SK-N-SH (cell line): ENCODE data around the gene HIF3A. TPM values are rescaled to one million over a fixed set of nuclear protein-coding genes. Genes with fewer than 3 reads are reported as not detected.

Experiments used
- CTCF ChIA-PET: fragments of 300-600, 350-600 bp; formaldehyde crosslinking; extraction: SDS; loops from one replicate; lab custom pipeline; 2021; lab: Yijun Ruan, JAX
- POLR2A ChIA-PET: fragments of 350-600 bp; sonication (Branson Sonifier 250); formaldehyde crosslinking; extraction: SDS; loops from one replicate; lab custom pipeline; 2020; ENCODE audit warnings: antibody characterized with exemption, inconsistent platforms; lab: Yijun Ruan, JAX
- DNase-seq: peaks from one replicate; pipeline ENCODE4 v3.0.0; 2012
- H2AFZ ChIP-seq: fragments of 200-600 bp; sonication (generic); 2 replicates; pipeline ENCODE4 v1.8.1; 2016; ENCODE audit warnings: antibody characterized with exemption, mild to moderate bottlenecking, low read depth
- H3F3A ChIP-seq: fragments of 200-600 bp; sonication (generic); replicated peaks from 2 replicates; pipeline ENCODE3; 2016; ENCODE audit warnings: antibody characterized with exemption, mild to moderate bottlenecking; ENCODE audit not compliant: insufficient read depth
- H3K27ac ChIP-seq, 2 experiments: fragments of 200-500 bp in 1 of 2; fragments of 200-600 bp in 1 of 2; sonication (Bioruptor generic) in 1 of 2; sonication (generic), shearing (Covaris generic) in 1 of 2; 2 replicates each; pipeline versions ENCODE4 v1.5.1 to v1.6.1; 2014 to 2016; ENCODE audit warnings: low read depth in 2 of 2, inconsistent platforms in 1 of 2, low read length in 1 of 2, mild to moderate bottlenecking in 1 of 2, mixed read lengths in 1 of 2
- H3K27me3 ChIP-seq: fragments of 200-600 bp; sonication (generic), shearing (Covaris generic); 2 replicates; pipeline ENCODE4 v1.6.1; 2016; ENCODE audit warnings: mixed run types; ENCODE audit not compliant: insufficient read depth
- H3K36me3 ChIP-seq, 2 experiments: fragments of 200-500 bp in 1 of 2; fragments of 200-600 bp in 1 of 2; sonication (Bioruptor generic) in 1 of 2; sonication (generic) in 1 of 2; replicated peaks in 1 of 2; 2 replicates each; pipeline versions ENCODE3 to v1.5.1; 2014 to 2016; ENCODE audit warnings: low read length in 1 of 2, mild to moderate bottlenecking in 1 of 2; ENCODE audit not compliant: insufficient read depth in 2 of 2, control insufficient read depth in 1 of 2
- H3K4me1 ChIP-seq, 2 experiments: fragments of 200-500 bp in 1 of 2; fragments of 200-600 bp in 1 of 2; sonication (Bioruptor generic) in 1 of 2; sonication (generic), shearing (Covaris generic) in 1 of 2; 2 replicates each; pipeline versions ENCODE4 v1.5.1 to v1.6.1; 2014 to 2016; ENCODE audit warnings: low read depth in 1 of 2, low read length in 1 of 2, mixed run types in 1 of 2; ENCODE audit not compliant: insufficient read depth in 2 of 2, control insufficient read depth in 1 of 2
- H3K4me2 ChIP-seq: fragments of 200-600 bp; sonication (generic), shearing (Covaris generic); 2 replicates; pipeline ENCODE4 v1.6.1; 2017; ENCODE audit warnings: mixed run types
- H3K4me3 ChIP-seq, 2 experiments: fragments of 200-500 bp in 1 of 2; fragments of 200-600 bp in 1 of 2; sonication (Bioruptor generic) in 1 of 2; sonication (generic), shearing (Covaris generic) in 1 of 2; 2 replicates each; pipeline versions ENCODE4 v1.5.1 to v1.8.1; 2014 to 2016; ENCODE audit warnings: low read depth in 2 of 2, inconsistent platforms in 1 of 2, low read length in 1 of 2, mild to moderate bottlenecking in 1 of 2, mixed read lengths in 1 of 2, moderate library complexity in 1 of 2
- H3K79me2 ChIP-seq: fragments of 200-600 bp; sonication (generic); 2 replicates; pipeline ENCODE4 v1.8.1; 2017; ENCODE audit warnings: mild to moderate bottlenecking; ENCODE audit not compliant: insufficient read depth
- H3K9ac ChIP-seq: fragments of 200-600 bp; sonication (generic); 2 replicates; pipeline ENCODE4 v1.6.1; 2017; ENCODE audit warnings: mixed run types
- H3K9me2 ChIP-seq: fragments of 200-600 bp; sonication (generic); 2 replicates; pipeline ENCODE4 v1.6.1; 2017; ENCODE audit warnings: mixed run types
- H3K9me3 ChIP-seq: fragments of 200-600 bp; sonication (generic); 2 replicates; pipeline ENCODE4 v1.6.1; 2017; ENCODE audit warnings: mixed run types, mild to moderate bottlenecking, moderate library complexity
- H4K20me1 ChIP-seq: fragments of 200-600 bp; sonication (generic); 2 replicates; pipeline ENCODE4 v1.6.1; 2017; ENCODE audit warnings: mild to moderate bottlenecking, mixed run types; ENCODE audit not compliant: insufficient read depth
- CHD2 ChIP-seq: fragments of 150-350 bp; IDR thresholded peaks from 2 replicates; pipeline ENCODE4 v1.6.1; 2018; ENCODE audit warnings: low read length; ENCODE audit not compliant: partially characterized antibody
- CTCF ChIP-seq: fragments of 200-600 bp; sonication (generic); IDR thresholded peaks from 2 replicates; pipeline ENCODE4 v1.6.1; 2017; ENCODE audit warnings: antibody characterized with exemption, mild to moderate bottlenecking, moderate library complexity
- ELF1 ChIP-seq: IDR thresholded peaks from 2 replicates; pipeline ENCODE4 v1.4.0; 2012
- EZH2phosphoT487 ChIP-seq: fragments of 200-600 bp; sonication (generic); IDR thresholded peaks from 2 replicates; pipeline ENCODE4 v1.6.1; 2017; ENCODE audit warnings: low read depth, mixed run types, mild to moderate bottlenecking, antibody characterized with exemption, moderate library complexity, borderline replicate concordance
- FOXJ3 ChIP-seq: sonication (generic); formaldehyde crosslinking; IDR thresholded peaks from 2 replicates; pipeline ENCODE4 v1.5.1; 2020; ENCODE audit warnings: mild to moderate bottlenecking, missing genetic modification reagents
- GATA2 ChIP-seq: sonication (generic); formaldehyde crosslinking; IDR thresholded peaks from 2 replicates; pipeline ENCODE4 v1.5.0; 2020; ENCODE audit warnings: mild to moderate bottlenecking, missing genetic modification reagents
- MAX ChIP-seq: IDR thresholded peaks from 2 replicates; pipeline ENCODE4 v1.4.0; 2012; ENCODE audit warnings: low read depth
- MEF2A ChIP-seq: IDR thresholded peaks from 2 replicates; pipeline ENCODE4 v1.4.0; 2012; ENCODE audit warnings: low read depth, borderline replicate concordance
- MXI1 ChIP-seq: IDR thresholded peaks from 2 replicates; pipeline ENCODE4 v1.6.1; 2012; ENCODE audit warnings: mild to moderate bottlenecking, low read depth, low read length, improper control_type of control experiment
- NRF1 ChIP-seq: IDR thresholded peaks from 2 replicates; pipeline ENCODE4 v1.6.1; 2012; ENCODE audit warnings: low read depth, mild to moderate bottlenecking, low read length
- POLR2AphosphoS5 ChIP-seq: IDR thresholded peaks from 2 replicates; pipeline ENCODE4 v1.6.1; 2012; ENCODE audit warnings: low read depth, low read length
- REST ChIP-seq: IDR thresholded peaks from 2 replicates; pipeline ENCODE4 v1.6.1; 2012; ENCODE audit warnings: mild to moderate bottlenecking, low read depth, low read length, moderate library complexity
- RFX5 ChIP-seq: IDR thresholded peaks from 2 replicates; pipeline ENCODE4 v1.6.1; 2012; ENCODE audit warnings: mild to moderate bottlenecking, improper control_type of control experiment, low read length
- SIN3A ChIP-seq: IDR thresholded peaks from 2 replicates; pipeline ENCODE4 v1.6.1; 2012; ENCODE audit warnings: low read depth, mild to moderate bottlenecking, low read length, moderate library complexity, borderline replicate concordance
- SMC3 ChIP-seq: IDR thresholded peaks from 2 replicates; pipeline ENCODE4 v1.6.1; 2012; ENCODE audit warnings: low read depth, low read length, improper control_type of control experiment
- TEAD4 ChIP-seq: IDR thresholded peaks from 2 replicates; pipeline ENCODE4 v1.4.0; 2012; ENCODE audit warnings: mild to moderate bottlenecking, borderline replicate concordance; ENCODE audit not compliant: insufficient read depth
- YY1 ChIP-seq: IDR thresholded peaks from 2 replicates; pipeline ENCODE4 v1.4.0; 2012; ENCODE audit warnings: low read depth, mild to moderate bottlenecking
- ZBTB33 ChIP-seq: IDR thresholded peaks from 2 replicates; pipeline ENCODE4 v1.4.0; 2012; ENCODE audit warnings: low read depth, borderline replicate concordance
- WGBS: methylation state at CpG from one replicate; pipeline ENCODE4 v1.1.6; 2017; ENCODE audit warnings: low lambda C conversion rate; 5-methylcytosine and 5-hydroxymethylcytosine counted together
- polyA plus RNA-seq, 3 experiments: library from polyadenylated mRNA; depleted of rRNA; stranded (reverse); fragments of >200 nt; gene quantifications; 2 replicates each; pipeline ENCODE4 v1.2.3, GENCODE V29; 2012

HIF3A gene
- polyA plus RNA-seq, 1 of the 3 experiments (the other 2 are of a cell fraction), result 0.92 TPM

- no peak for TF ChIP-seq MEF2A
Measured at GRCh38 chr19:46288896-46289588, 7.8 kb upstream of the HIF3A start (continued).

- TF ChIP-seq ELF1 (no peak), NRF1 (no peak), GATA2 (no peak), CHD2 (no peak), CTCF (no peak), FOXJ3 (CRISPR knock-in tag) (no peak), YY1 (no peak), ZBTB33 (no peak), MXI1 (no peak), TEAD4 (no peak), MAX (no peak), SIN3A (no peak), POLR2AphosphoS5 (no peak), EZH2phosphoT487 (no peak), RFX5 (no peak), MEF2A (no peak), REST (no peak), SMC3 (no peak)
- no peak for DNase-seq
- Histone ChIP-seq H3K4me2 (no peak overlapping the region), H4K20me1 (no peaks in the 10 kb centered on the region), H3F3A (peaks cover 23% of the 10 kb centered on the region), H3K79me2 (no peaks in the 10 kb centered on the region), H3K9me2 (no peaks in the 10 kb centered on the region), H3K9ac (no peak overlapping the region), H3K9me3 (no peaks in the 10 kb centered on the region), H3K27me3 (no peaks in the 10 kb centered on the region), H3K36me3 (no peaks in the 10 kb centered on the region), H3K4me1 (peaks cover 0 to 4% of the 10 kb centered on the region in 2 experiments; a peak in 1 of 4 replicates), H3K4me3 (no peak overlapping the region), H2AFZ (no peak overlapping the region), H3K27ac (peak overlapping the region in 1 of 2 experiments; percentile 96; a peak in 2 of 4 replicates)
- ChIA-PET POLR2A (no interaction called here), CTCF (interaction anchor here (0.6 to 3.1 kb wide), 6 partner anchors 10 to 223 kb away, joined by 3 to 17 read pairs (median 4); no protein-coding TSS in a partner anchor)
- 50% methylated on average over 4 of the region's 4 CpGs for WGBS
Measured at GRCh38 chr19:46289724-46290619, 6.9 kb upstream of the HIF3A start.
